HuH-7.5 (cell line): ENCODE results near the gene CNTN1.
"Not testable (repeated sequence)": the region's sequence is repeated elsewhere in the genome, so short reads cannot be mapped to it uniquely, and the experiment has no call there.

Experiments
- DNase-seq: peaks from one replicate; pipeline ENCODE4 v3.0.0; 2011; ENCODE audit warnings: low spot score

The CNTN1 gene

GRCh38 chr12:41034686-41035085, 342.4 kb downstream of the CNTN1 start:
- DNase-seq: no peak

- no peak for DNase-seq
Observed at GRCh38 chr12:41039461-41039860, 347.2 kb downstream of the CNTN1 start.

DNA sequence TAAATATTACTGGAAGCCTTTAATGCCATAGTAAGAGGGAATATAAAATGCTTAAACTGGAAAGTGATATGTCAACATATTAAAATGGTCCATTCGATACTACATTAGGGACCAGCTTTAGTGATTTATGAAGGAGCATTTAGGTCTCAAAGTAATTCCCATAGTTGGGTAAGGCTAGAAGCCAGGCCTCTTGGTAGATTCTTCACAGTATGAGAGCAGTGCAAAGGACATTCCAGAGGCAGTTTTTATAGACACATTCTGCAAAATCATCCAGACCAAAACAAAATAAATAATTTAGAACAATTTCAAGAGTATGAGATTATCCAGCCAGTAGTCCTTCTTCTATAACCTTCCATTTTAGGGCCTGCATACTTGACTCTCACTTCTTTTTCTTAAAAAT, 353.3 kb downstream of the CNTN1 start:
- DNase-seq: no peak

DNA sequence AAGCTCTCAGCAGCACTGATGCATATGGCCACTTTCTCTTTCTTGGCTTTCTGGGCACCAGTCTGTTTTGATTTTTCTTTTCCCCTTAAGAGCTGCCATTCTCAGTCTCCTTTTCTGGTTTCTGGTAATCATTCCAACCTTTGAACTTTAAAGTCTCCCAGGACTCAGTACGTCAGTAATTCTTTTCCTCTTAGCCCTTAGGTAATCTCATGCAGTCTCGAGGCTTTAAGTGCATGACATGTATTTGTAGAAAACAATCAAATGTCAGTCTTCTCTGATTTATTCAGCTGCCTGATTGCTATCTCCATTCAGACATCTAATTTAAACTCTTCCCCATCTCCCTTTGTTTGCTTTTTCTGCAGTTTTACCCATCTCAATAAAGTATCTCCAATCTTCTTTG, 356.8 kb downstream of the CNTN1 start:
- no peak for DNase-seq

- no peak for DNase-seq
Observed at GRCh38 chr12:41051954-41052353, 359.7 kb downstream of the CNTN1 start.

GRCh38 chr12:41052441-41052840, 360.2 kb downstream of the CNTN1 start:
- DNase-seq: no peak

DNA sequence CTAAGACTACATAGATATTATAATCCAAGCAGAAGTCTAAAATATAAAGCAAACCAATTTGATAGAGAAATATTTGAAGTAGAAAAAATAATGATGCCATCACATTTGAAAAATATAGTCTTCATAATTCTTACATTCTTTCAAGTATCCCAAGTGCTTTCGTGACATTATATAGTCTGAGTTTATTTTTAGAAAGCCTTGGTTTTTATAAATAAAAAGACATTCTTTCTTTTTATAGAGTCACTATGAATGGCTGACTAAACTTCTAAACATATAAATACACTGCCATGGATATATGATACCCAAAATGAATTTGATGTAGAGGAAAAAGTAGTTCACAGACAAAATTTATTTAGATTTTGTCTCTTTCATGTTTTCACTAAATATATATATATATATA, 360.8 kb downstream of the CNTN1 start:
- DNase-seq: no peak

GRCh38 chr12:41055875-41056577, 363.8 kb downstream of the CNTN1 start:
- no peak for DNase-seq

DNA sequence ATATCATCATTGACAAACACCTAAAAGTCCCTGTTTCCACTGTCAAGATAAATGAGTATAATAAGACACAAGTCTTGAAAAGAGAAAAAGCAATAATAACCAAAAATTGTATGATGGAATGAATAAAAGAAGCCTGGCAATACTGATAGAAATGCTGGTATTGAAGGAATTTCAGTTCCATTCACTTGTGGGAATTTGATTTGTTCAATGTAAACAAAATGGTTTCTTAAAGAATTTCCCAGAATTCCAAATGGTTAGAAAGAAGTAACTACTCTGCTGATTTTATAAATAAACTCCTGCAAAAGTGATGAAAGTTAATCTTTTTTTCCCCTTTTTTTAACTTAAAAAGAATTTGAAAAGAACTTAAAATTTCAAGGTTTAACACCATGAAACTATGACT, 366.0 kb downstream of the CNTN1 start:
- DNase-seq: no peak

GRCh38 chr12:41061192-41061591, 369.0 kb downstream of the CNTN1 start:
- no peak for DNase-seq

DNA sequence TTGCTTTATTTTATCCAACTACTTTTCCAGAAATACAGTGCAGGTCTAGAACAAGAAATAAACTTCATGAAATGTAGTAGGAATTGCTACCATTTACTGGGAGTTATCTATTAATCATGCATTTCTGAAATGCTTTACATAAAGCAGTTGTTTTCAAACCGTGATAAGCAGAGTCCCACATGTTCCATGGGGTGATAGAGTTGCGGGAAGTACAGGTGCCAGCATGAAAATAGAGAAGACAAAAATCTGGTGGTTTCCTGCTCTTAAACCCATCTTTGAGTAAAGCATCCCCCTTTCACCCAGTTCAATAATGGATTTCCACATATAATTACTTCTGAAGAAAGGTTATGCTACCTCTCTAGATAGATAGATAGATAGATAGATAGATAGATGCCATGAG, 372.2 kb downstream of the CNTN1 start:
- no peak for DNase-seq

- no peak for DNase-seq
Observed at GRCh38 chr12:41067941-41068645, 375.9 kb downstream of the CNTN1 start.

- no peak for DNase-seq
Observed at GRCh38 chr12:41073633-41074472, 381.6 kb downstream of the CNTN1 start.

GRCh38 chr12:41074473-41074769, 382.2 kb downstream of the CNTN1 start:
- no peak for DNase-seq

DNA sequence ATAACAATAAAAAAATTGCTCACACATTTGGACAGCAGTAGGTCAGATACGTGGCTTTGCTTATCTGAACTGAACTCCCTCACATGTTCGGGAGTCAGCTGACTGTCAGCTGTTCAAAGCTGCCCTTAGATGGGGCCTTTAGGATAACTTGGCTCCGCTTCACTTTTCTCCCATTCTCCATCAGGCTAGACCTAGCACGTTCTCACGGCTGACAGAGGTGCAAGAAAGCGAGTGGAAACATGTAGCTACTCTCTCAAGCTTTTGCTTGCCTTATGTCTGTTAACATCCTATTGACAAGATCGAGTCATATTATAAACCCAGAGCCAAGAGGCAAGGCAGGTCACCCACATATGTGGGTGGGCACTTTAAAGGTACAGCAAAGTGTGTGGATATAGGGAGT, 383.9 kb downstream of the CNTN1 start:
- no peak for DNase-seq

DNA sequence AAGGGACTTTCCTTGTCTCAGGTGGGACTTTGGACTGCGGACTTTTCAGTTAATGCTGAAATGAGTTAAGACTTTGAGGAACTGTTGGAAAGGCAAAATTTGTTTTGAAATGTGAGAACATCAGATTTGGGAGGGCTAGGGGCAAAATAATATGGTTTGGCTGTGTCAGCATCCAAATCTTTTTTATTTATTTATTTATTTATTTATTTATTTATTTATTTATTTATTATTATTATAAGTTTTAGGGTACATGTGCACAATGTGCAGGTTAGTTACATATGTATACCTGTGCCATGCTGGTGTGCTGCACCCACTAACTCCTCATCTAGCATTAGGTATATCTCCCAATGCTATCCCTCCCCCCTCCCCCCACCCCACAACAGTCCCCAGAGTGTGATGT, 389.0 kb downstream of the CNTN1 start:
- DNase-seq: not testable (repeated sequence)

DNA sequence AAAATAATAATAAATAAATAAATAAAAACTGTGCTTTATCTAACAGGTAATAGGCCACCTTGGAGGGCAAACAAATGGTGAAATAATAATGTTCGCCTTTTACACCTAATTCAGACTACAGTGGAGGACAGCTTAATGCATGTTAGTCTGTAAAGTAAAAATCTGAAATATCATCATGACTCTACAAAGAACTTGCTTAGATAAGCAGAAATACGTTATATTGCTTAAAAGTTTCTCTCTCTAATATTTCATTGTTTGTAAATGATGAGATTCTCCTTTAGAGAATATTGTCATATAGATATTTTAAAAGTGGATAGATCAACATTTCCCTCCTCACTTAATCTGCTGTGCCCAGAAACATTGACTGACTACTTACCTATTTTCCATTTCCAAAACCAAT, 397.2 kb downstream of the CNTN1 start:
- DNase-seq: no peak

- DNase-seq: no peak
Observed at GRCh38 chr12:41092115-41092514, 399.9 kb downstream of the CNTN1 start.

GRCh38 chr12:41096797-41097196, 404.6 kb downstream of the CNTN1 start:
- DNase-seq: no peak

DNA sequence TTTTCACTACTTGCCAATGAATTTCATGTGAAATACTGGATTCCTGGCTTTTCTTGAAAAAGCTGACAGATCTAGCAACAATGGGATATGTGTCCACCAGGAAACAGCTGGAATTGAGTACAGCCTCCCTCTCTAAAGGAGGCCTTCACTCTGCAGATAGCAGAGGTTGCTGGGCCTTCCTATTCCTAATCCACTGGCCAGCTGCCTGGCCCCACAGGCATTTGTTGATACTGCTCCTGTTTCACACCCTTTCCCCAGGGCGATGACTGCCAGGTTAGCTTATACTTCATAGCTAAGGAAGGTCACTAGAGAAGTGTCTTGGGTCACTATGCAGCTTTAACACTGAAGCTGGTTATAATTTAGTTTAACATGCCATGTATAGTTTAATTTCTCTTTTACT, 408.3 kb downstream of the CNTN1 start:
- DNase-seq: no peak

- no peak for DNase-seq
Observed at GRCh38 chr12:41101806-41102205, 409.6 kb downstream of the CNTN1 start.

- DNase-seq: no peak
Observed at GRCh38 chr12:41103614-41104013, 411.4 kb downstream of the CNTN1 start.

GRCh38 chr12:41106315-41106714, 414.1 kb downstream of the CNTN1 start:
- no peak for DNase-seq
